GM12864 (cell line): ENCODE data around the gene FGF5.

Source experiments
- DNase-seq: peaks from one replicate; pipeline ENCODE4 v3.0.0-alpha.2; 2011; ENCODE audit warnings: low read depth
- H3K4me3 ChIP-seq: 2 replicates; pipeline ENCODE4 v1.5.1; 2011; ENCODE audit warnings: mild to moderate bottlenecking, low read depth, low read length, control low read depth
- TF ChIP-seq, protein P1 (sequence below): IDR thresholded peaks from 2 replicates; pipeline ENCODE4 v1.5.1; 2011; ENCODE audit warnings: low read depth, mild to moderate bottlenecking, moderate library complexity, low read length, control low read depth, inconsistent platforms; ENCODE audit errors: missing control alignments

Gene FGF5

DNA sequence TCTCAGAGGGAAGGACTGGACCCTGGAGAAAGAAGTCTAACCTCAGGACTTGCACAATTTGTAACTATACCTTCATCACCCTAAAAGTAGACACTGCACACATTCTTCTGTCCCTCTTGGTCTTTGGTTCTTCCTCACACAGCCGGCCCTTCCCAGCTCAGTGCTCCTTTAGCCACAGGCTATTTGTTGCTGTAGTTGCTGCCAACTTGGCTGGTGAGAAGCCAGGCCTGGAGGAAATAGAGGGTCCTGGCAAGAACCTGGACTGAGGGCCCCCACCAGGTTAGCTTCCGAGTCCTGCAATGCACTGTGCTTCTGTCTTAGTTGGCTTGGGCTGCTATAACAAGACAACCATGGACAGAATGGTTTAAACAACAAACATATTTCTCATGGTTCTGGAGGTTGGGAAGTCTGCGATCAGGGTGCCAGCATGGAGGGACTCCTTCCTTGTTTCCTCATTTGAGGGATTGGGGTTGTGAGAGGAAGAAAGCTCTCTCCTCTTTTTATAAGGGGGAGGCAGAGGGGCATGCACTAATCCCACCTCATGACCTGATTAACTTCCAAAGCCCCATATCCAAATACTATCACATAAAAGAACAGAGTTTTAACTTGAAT, 4.4 kb upstream of the FGF5 start:
- no peak for DNase-seq
- H3K4me3 ChIP-seq: no peak overlapping the region
- TF ChIP-seq, protein P1, sequence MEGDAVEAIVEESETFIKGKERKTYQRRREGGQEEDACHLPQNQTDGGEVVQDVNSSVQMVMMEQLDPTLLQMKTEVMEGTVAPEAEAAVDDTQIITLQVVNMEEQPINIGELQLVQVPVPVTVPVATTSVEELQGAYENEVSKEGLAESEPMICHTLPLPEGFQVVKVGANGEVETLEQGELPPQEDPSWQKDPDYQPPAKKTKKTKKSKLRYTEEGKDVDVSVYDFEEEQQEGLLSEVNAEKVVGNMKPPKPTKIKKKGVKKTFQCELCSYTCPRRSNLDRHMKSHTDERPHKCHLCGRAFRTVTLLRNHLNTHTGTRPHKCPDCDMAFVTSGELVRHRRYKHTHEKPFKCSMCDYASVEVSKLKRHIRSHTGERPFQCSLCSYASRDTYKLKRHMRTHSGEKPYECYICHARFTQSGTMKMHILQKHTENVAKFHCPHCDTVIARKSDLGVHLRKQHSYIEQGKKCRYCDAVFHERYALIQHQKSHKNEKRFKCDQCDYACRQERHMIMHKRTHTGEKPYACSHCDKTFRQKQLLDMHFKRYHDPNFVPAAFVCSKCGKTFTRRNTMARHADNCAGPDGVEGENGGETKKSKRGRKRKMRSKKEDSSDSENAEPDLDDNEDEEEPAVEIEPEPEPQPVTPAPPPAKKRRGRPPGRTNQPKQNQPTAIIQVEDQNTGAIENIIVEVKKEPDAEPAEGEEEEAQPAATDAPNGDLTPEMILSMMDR: no peak

DNA sequence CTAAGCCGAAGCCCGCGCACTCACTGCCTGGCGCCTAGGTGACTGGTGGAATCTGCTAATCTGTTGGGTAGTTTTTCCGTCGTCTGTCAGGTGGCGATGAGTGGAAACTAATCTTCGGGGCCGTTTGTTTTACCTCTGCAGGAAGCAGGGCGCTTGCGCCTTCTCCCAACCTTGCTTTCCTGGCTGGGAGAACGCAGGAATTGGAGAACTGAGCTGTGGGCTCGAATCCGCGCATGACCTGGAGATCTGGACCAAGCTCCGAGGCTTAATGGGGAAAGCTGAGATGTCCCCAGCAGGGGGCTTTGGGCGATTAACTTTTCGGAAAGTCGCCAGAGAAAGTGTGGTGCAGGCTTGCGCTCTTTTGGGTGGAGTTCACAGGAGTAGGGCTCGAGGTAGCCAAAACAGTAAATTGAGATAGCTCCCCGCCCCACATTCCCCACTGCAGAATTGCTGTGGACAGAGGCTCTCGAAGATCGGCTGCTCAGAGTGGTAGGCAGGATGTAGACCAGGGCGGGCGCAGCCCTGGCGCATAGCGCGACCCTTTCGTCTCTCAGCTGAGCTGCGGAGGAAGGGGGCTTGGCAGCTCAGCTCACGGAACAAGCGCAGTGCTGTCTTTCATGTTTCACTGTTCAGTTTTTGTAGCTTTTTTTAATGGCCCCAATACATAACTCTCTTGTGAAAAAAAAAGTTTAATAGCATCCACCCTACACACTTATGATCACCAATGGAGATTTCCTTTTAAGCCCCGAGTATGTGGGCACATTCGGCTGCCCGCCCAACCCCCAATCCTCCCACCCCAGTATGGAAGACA, 2.7 kb upstream of the FGF5 start:
- H3K4me3 ChIP-seq: no peak overlapping the region
- DNase-seq: no peak
- TF ChIP-seq, protein P1: no peak

DNA sequence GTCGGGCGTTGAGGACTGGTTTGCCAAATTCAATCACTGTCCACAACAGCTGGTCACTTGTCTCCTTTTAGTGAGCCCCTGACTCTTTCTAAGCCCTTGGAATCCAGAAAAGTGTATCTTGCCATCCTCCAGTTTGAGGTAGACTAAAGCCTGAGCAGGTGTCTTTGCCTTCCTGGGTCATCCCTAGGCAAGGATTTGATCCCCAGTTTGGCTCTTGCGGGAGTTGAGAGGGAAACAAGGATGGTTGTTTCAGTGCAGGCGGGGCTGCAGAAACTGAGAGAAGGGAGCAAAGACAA, 2.2 kb upstream of the FGF5 start:
- no peak overlapping the region for H3K4me3 ChIP-seq
- TF ChIP-seq, protein P1: no peak
- no peak for DNase-seq

DNA sequence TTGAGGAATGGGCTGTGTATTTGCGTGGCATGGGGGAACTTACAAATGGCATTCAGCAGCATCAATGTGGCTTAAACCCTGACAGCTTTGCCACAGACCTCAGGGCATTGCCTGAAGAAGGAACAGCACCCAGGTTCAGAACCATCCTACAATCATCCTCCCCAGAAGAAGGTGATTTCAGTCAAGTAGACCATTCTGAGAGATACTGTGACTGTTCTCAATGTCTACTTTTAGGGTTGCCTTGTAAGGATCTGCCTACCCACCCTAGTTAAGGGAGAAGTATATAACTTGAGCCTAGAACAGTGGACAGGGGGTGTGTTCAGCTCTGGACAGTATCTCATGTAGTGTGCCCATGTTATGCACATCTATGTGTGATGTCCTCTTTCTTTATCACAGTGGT, 1.6 kb upstream of the FGF5 start:
- H3K4me3 ChIP-seq: no peak overlapping the region
- no peak for DNase-seq
- TF ChIP-seq, protein P1: no peak

DNA sequence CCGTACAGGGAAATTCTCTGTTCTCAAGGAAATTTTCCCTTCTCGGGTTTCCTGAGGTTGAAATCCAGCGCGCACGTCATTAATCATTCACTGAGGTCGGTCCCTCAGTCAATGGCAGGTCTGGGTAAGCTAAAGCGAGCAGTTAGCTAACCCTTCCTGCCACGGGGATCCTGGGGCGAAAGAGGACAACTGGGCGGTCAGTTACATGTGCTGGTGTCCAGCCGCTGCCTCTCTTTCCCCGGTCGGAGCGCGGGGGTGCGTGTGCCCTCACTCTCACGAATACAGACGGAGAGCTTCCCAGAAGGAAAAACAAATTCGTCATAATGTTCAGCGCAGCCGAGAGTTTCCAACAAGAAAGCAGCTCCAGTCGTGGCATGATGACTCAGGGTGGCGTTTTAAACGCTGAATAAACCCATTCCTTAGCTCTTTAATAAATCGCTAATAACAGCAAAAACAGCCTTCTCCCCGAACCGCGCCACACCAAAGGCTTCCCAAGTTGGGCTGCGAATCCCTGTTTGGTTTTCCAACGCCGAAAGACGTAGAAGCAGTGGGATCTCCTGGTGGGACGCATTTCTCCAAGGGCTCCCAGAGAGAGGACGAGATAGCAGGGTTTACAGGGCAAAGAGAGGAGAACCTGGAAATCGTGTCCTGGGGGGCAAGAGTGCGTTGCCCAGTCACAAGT, 752 bp upstream of the FGF5 start:
- DNase-seq: no peak
- TF ChIP-seq, protein P1: no peak
- H3K4me3 ChIP-seq: peak overlapping the region; percentile 15; the same call in 1 of the 2 replicates

DNA sequence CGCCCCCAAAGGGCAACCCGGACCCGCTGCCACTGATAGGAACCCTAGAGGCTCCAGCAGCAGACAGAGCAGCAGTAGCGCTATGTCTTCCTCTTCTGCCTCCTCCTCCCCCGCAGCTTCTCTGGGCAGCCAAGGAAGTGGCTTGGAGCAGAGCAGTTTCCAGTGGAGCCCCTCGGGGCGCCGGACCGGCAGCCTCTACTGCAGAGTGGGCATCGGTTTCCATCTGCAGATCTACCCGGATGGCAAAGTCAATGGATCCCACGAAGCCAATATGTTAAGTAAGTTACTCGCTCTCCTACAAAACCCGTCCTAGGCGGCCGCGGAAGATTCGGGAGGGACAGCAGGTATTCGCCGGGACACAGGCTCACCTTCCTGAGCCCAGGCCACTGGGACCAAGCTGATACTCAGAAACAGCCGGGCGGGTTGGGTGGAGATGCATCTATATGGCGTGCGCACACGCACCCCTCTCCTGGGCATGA, 477 bp downstream of the FGF5 start:
- DNase-seq: no peak
- TF ChIP-seq, protein P1: no peak
- H3K4me3 ChIP-seq: peak overlapping the region; percentile 15; the same call in 1 of the 2 replicates
